Omental fat pad (tissue), 4 donors: ENCODE measurements around the gene DNER. TPM values are rescaled to one million over a fixed set of nuclear protein-coding genes. Genes with fewer than 3 reads are reported as not detected.
"Not testable (repeated sequence)": the region's sequence is repeated elsewhere in the genome, so short reads cannot be mapped to it uniquely, and the experiment has no call there.

Experiments
- ATAC-seq: fragments of 150-250 bp; one replicate; pipeline ENCODE4 v1.9.1; 2016; ENCODE audit warnings: mild to moderate bottlenecking, moderate library complexity; ENCODE audit not compliant: low FRiP score
- DNase-seq: peaks from one replicate; pipeline ENCODE4 v3.0.0-alpha.2; 2019; ENCODE audit warnings: low spot score
- CTCF ChIP-seq, 3 donors: fragments of 450-650 bp; IDR thresholded peaks; one replicate each; pipeline ENCODE4 v1.5.1; 2016 to 2017; ENCODE audit warnings: antibody characterized with exemption in 3 of 3, mild to moderate bottlenecking in 3 of 3, moderate library complexity in 2 of 3
- total RNA-seq, 4 donors: library from RNA; depleted of rRNA; stranded (reverse); fragments of >200 nt; gene quantifications; one replicate each; pipeline ENCODE4 v1.1.0, GENCODE V29; 2016

DNER gene
- total RNA-seq, 4 donors from 2014 or later, result 3.1 to 12.2 (median 8.7) TPM

- no peak for DNase-seq
- TF ChIP-seq CTCF (IDR thresholded peaks at IDR 0.05), result no peak
- ATAC-seq, result no peak
These were observed 830 bp downstream of the DNER start for GRCh38 chr2:229713371-229714079.

GRCh38 chr2:229712136-229712535 is 2.2 kb downstream of the DNER start:
- ATAC-seq, result no peak
- no peak for TF ChIP-seq CTCF (IDR thresholded peaks at IDR 0.05)
- no peak for DNase-seq

- ATAC-seq (no peak), DNase-seq (no peak)
- TF ChIP-seq CTCF (IDR thresholded peaks at IDR 0.05), result no peak
These were observed 6.0 kb downstream of the DNER start for GRCh38 chr2:229708335-229708734.

GRCh38 chr2:229703909-229704630 is 10.3 kb downstream of the DNER start:
- DNase-seq (no peak), ATAC-seq (no peak)
- TF ChIP-seq CTCF (IDR thresholded peaks at IDR 0.05), result no peak

GRCh38 chr2:229701716-229702115 is 12.6 kb downstream of the DNER start:
- ATAC-seq (no peak), DNase-seq (no peak)
- no peak for TF ChIP-seq CTCF (IDR thresholded peaks at IDR 0.05)

- TF ChIP-seq CTCF (IDR thresholded peaks at IDR 0.05), result no peak
- no peak for DNase-seq
- no peak for ATAC-seq
These were observed 13.3 kb downstream of the DNER start for GRCh38 chr2:229701062-229701461.

GRCh38 chr2:229695961-229696360 is 18.4 kb downstream of the DNER start:
- no peak for DNase-seq
- no peak for TF ChIP-seq CTCF (IDR thresholded peaks at IDR 0.05)
- ATAC-seq, result no peak

- DNase-seq, ATAC-seq: not testable (repeated sequence)
These were observed 20.5 kb downstream of the DNER start for GRCh38 chr2:229693845-229694244.
